HepG2 (cell line): ENCODE measurements around the gene PXT1. TPM values are rescaled to one million over a fixed set of nuclear protein-coding genes. Genes with fewer than 3 reads are reported as not detected.

Source experiments
- AHR ChIP-seq: IDR thresholded peaks from 2 replicates; pipeline ENCODE4 v1.6.1; 2018; ENCODE audit warnings: missing genetic modification reagents, missing compliant biosample characterization
- KDM5A ChIP-seq: fragments of 200-600 bp; sonication (generic); IDR thresholded peaks from 2 replicates; pipeline ENCODE4 v1.7.0; 2018; ENCODE audit warnings: antibody characterized with exemption, mild to moderate bottlenecking, low read length, borderline replicate concordance
- KLF11 ChIP-seq: IDR thresholded peaks from 2 replicates; pipeline ENCODE4 v1.6.1; 2016; ENCODE audit warnings: missing compliant biosample characterization
- PHF8 ChIP-seq: sonication (generic); formaldehyde crosslinking; IDR thresholded peaks from 2 replicates; pipeline ENCODE4 v1.5.0; 2020; ENCODE audit warnings: missing genetic modification reagents
- PREB ChIP-seq: sonication (generic); formaldehyde crosslinking; IDR thresholded peaks from 2 replicates; pipeline ENCODE4 v1.4.0; 2020; ENCODE audit warnings: missing genetic modification reagents
- SRF ChIP-seq: IDR thresholded peaks from 2 replicates; pipeline ENCODE4 v1.6.1; 2011; ENCODE audit warnings: mild to moderate bottlenecking, low read depth, low read length, moderate library complexity
- UBTF ChIP-seq: sonication (generic); formaldehyde crosslinking; IDR thresholded peaks from 2 replicates; pipeline ENCODE4 v1.4.0; 2020; ENCODE audit warnings: mild to moderate bottlenecking, missing genetic modification reagents
- WIZ ChIP-seq: sonication (generic); formaldehyde crosslinking; IDR thresholded peaks from 2 replicates; pipeline ENCODE4 v1.5.1; 2020; ENCODE audit warnings: mild to moderate bottlenecking, missing genetic modification reagents
- ZBTB42 ChIP-seq: sonication (generic); formaldehyde crosslinking; IDR thresholded peaks from 2 replicates; pipeline ENCODE4 v1.5.0; 2020; ENCODE audit warnings: mild to moderate bottlenecking, missing genetic modification reagents
- ZKSCAN8 ChIP-seq: IDR thresholded peaks from 2 replicates; pipeline ENCODE4 v1.6.1; 2016; ENCODE audit warnings: borderline replicate concordance, missing genetic modification reagents, missing compliant biosample characterization
- ZNF407 ChIP-seq: sonication (generic); formaldehyde crosslinking; IDR thresholded peaks from one replicate; pipeline ENCODE4 v1.5.1; 2020; ENCODE audit warnings: mild to moderate bottlenecking, missing genetic modification reagents; ENCODE audit errors: not compliant biosample characterization
- polyA plus RNA-seq, 8 experiments: library from polyadenylated mRNA; depleted of rRNA in 3 of 8; stranded (reverse) in 7 of 8; unstranded in 1 of 8; fragments of >200 nt; fragmentation: Illumina TruSeq in 4 of 8; extraction: Trizol in 4 of 8; gene quantifications; 2 replicates each; pipeline versions ENCODE4 v1.2.1 to v1.2.3, GENCODE V29; 2011 to 2016; ENCODE audit warnings: low read depth in 4 of 8, missing spikeins in 1 of 8, mixed read lengths in 1 of 8; ENCODE audit not compliant: insufficient read depth in 1 of 8
- total RNA-seq, 5 experiments: library from RNA; depleted of rRNA; stranded (reverse); fragments of >200 nt; fragmentation: Illumina TruSeq; extraction: Trizol; gene quantifications; 2 replicates each; pipeline ENCODE4 v1.2.3, GENCODE V29; 2016; ENCODE audit warnings: low read depth in 1 of 5
- TF ChIP-seq, protein P1 (sequence below): sonication (generic); formaldehyde crosslinking; conservative IDR thresholded peaks from 2 replicates; pipeline ENCODE4 v1.5.0; 2020; ENCODE audit warnings: missing genetic modification reagents
- TF ChIP-seq, protein P2 (sequence below): sonication (generic); formaldehyde crosslinking; IDR thresholded peaks from 2 replicates; pipeline ENCODE4 v1.4.0; 2020; ENCODE audit warnings: missing genetic modification reagents
- TF ChIP-seq, protein P3 (sequence below): sonication (generic); formaldehyde crosslinking; IDR thresholded peaks from 2 replicates; pipeline ENCODE4 v1.5.1; 2020; ENCODE audit warnings: mild to moderate bottlenecking, moderate library complexity, missing genetic modification reagents

Gene PXT1
- total and polyA plus RNA-seq, 2 of the 13 experiments (the other 11 are each of a cell fraction or from before 2014, with no cell fraction given), result 0.04 TPM; not detected in 1

- TF ChIP-seq ZNF407 (CRISPR knock-in tag) (no peak), ZKSCAN8 (no peak), ZBTB42 (CRISPR knock-in tag) (no peak), PHF8 (CRISPR knock-in tag) (peak; percentile 32; the same call in 1 of the 2 replicates), AHR (CRISPR knock-in tag) (no peak), PREB (CRISPR knock-in tag) (no peak), SRF (no peak), WIZ (CRISPR knock-in tag) (no peak), KDM5A (no peak), UBTF (no peak), KLF11 (CRISPR knock-in tag) (no peak; the same call in 1 of the 2 replicates)
- TF ChIP-seq, protein P1, sequence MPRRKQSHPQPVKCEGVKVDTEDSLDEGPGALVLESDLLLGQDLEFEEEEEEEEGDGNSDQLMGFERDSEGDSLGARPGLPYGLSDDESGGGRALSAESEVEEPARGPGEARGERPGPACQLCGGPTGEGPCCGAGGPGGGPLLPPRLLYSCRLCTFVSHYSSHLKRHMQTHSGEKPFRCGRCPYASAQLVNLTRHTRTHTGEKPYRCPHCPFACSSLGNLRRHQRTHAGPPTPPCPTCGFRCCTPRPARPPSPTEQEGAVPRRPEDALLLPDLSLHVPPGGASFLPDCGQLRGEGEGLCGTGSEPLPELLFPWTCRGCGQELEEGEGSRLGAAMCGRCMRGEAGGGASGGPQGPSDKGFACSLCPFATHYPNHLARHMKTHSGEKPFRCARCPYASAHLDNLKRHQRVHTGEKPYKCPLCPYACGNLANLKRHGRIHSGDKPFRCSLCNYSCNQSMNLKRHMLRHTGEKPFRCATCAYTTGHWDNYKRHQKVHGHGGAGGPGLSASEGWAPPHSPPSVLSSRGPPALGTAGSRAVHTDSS (CRISPR knock-in tag), result no peak
- TF ChIP-seq, protein P2, sequence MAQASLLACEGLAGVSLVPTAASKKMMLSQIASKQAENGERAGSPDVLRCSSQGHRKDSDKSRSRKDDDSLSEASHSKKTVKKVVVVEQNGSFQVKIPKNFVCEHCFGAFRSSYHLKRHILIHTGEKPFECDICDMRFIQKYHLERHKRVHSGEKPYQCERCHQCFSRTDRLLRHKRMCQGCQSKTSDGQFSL (CRISPR knock-in tag), result no peak
- TF ChIP-seq, protein P3, sequence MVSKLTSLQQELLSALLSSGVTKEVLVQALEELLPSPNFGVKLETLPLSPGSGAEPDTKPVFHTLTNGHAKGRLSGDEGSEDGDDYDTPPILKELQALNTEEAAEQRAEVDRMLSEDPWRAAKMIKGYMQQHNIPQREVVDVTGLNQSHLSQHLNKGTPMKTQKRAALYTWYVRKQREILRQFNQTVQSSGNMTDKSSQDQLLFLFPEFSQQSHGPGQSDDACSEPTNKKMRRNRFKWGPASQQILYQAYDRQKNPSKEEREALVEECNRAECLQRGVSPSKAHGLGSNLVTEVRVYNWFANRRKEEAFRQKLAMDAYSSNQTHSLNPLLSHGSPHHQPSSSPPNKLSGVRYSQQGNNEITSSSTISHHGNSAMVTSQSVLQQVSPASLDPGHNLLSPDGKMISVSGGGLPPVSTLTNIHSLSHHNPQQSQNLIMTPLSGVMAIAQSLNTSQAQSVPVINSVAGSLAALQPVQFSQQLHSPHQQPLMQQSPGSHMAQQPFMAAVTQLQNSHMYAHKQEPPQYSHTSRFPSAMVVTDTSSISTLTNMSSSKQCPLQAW, result no peak
These were observed 1.3 kb downstream of the PXT1 start (continued) for GRCh38 chr6:36441307-36441894.
